Measurements from ENCODE around the gene COX7A2.
A peak's percentile ranks its signal among the peaks of the same experiment; 100 is the strongest.

COX7A2 gene

DNA sequence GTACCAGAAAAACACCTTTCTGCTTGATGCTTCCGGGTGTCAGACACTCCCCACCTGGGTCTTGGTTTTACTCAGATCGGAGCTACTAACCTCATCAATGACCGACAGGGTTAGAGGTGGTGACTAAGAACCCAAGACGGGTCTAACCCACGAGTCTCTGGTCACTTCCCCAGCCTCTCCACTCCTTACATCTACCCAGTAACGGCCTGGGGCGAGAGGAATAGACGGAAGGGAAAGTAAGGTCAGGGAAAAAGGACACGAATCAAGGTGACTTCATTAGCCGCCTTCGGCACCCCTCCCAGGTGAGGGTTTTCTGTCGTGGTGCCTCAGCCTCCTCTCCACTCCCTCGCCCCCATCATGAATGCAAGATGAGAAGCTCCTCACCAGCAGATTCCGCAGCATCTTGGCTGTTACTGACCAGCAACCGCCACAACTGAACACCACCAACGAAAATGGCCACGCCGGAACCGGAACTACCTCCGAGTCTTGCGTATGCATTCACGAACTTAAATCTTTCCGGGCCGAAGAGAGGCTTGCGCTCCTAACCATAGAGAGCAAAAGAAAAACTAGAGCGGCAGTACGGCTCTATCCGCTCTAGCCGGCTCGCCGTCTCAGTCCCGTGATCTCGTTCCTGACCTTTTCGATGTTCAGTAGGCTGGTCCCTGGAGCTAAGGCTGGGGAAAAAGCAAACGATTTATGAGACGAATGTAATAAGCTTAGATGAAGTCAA is at the start of gene COX7A2:
Gene COX7A2, minus strand, starts transcription at position 469 of the 730 bp plus-strand sequence. Its CDS starts 67 bp downstream, at position 402.
- peak; percentile 99 for DNase-seq

GRCh38 chr6:75292555-75292954 is 49.0 kb upstream of the COX7A2 start:
- no peak for DNase-seq

DNA sequence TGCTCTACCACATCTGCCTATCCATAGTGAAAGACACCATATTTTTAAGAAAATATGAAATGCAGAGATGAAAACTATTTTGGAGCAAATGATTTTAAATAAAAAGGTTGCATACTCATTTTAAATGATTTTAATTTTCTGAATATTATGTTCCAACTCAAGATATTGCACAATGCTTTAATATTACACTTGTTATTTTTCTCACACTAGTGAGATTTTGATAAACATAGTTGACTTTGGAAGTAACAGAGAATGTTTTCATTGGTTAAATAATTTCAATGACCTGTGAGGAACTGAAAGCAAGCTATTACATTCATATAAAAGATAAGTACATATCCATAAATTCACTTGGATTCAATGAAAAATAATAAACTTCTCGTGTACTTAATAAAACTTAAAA is 48.1 kb upstream of the COX7A2 start:
- no peak for DNase-seq

DNA sequence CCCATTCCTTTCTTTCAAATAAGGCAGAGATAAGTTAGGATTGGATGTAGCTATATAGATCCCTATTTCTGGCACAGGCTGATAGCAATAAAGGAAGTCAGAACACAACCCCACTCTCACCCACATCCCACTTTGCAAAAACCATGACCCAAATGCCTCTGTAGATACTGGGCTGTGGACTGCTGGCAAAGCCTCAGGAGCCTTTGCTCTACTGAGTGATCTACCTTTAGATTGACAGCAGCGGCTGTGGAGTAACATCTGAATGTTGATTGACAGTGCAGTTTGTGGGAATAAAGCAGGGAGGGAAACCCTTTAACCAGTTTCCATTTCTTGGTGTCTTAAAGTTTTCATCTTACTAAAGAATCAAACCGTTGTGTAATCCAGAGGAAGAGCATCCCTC is 47.7 kb upstream of the COX7A2 start:
- DNase-seq: no peak

- DNase-seq: no peak
Measured at GRCh38 chr6:75290136-75290945, 46.7 kb upstream of the COX7A2 start.

GRCh38 chr6:75288023-75288422 is 44.4 kb upstream of the COX7A2 start:
- DNase-seq: no peak

DNA sequence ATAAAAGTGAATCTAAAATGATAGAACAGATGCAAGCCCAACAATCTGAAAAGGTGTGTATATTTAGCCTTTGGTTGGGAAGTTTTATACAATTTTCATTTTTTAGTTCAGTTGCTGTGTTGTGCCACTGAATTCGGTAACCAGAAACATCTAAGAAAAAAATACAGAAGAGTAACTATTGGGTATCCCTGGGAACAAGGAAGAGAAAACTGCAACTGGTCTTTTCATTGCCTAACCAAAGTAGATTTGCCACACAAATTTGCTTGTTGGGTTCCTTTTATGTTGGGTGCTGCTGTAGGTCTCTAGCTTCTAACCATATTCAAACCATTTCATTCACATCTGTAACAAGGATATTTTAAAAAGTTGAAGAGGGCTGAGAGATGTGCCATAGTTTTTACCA is 43.8 kb upstream of the COX7A2 start:
- no peak for DNase-seq

DNA sequence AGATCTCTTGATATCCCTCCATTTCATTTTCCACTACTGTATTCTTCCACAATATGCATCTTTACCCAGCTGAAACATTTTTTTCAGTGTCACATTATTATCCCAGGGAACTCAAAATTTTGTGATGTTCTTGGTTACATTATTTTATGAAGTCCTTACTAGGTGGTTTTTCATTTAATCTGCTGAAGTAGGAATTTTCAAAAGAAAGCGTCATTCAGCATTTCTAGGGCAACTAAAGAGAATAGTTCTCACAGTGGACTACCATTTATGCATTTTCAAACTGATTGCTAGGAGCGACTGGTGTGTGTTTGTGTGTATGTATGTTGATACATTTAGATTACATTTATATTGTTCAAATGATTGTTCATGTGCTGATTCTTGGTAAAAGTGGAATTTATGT is 43.4 kb upstream of the COX7A2 start:
- DNase-seq: no peak

- peak; percentile 77 for DNase-seq
Measured at GRCh38 chr6:75285283-75285639, 41.7 kb upstream of the COX7A2 start.

GRCh38 chr6:75284632-75285282 is 41.2 kb upstream of the COX7A2 start, which contains the start of gene TMEM30A:
Gene TMEM30A (minus strand): TSS chr6:75284792. CDS start chr6:75284638, 154 bp downstream.
- DNase-seq: peak; percentile 99

DNA sequence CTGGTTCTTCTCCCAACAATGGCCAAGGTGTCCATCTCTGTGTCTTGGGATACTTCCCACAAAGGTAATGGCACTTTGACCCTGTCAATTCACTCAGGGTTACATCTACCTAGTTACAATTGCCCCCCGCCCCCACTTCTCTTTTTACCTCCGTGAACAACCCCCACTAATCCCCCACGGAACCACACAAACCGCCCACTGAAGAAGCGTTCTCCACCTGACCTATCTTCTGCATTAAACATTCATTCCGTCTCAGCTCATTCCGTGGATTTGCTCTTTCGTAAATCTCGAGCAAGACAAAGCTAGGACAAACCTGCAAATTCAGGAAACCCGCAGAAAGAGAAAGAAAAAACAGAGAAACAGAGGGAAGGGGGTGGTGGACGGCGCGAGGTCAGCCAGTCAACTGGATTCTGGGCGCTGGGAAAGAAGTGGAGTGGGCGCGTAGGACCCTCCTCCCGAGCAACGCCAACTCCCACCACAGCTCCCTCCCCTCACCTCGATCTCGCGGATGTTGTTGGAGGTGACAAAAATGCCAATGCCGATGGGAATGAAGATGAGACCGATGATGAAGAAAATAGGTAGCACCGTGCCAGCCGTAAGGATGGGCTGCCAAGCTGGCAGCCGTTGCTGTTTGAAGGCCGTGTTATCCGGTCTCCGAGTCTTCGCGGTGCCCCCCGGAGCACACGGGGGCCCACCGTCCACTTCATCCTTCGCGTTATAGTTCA is 40.5 kb upstream of the COX7A2 start:
- peak; percentile 81 for DNase-seq

GRCh38 chr6:75282706-75283105 is 39.1 kb upstream of the COX7A2 start:
- DNase-seq: peak; percentile 11

DNA sequence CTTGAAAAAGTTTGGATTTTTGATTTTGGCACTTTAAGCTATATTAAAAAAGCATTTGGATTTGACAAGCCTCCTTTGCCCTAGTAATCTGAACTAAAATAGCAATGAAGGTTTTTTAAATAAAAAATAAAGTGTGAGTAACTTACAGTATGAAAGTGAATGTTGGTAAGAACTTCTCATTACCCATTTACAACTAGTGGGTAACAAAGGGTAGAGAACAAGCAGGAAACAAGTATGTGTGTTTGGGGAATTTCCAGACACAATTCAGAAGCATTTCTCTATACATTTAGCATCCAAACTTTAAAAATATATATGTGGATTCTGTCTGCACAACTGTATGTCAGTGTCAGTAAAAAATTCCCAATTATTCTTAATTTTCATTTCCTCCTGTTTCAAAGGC is 38.1 kb upstream of the COX7A2 start:
- no peak for DNase-seq

DNA sequence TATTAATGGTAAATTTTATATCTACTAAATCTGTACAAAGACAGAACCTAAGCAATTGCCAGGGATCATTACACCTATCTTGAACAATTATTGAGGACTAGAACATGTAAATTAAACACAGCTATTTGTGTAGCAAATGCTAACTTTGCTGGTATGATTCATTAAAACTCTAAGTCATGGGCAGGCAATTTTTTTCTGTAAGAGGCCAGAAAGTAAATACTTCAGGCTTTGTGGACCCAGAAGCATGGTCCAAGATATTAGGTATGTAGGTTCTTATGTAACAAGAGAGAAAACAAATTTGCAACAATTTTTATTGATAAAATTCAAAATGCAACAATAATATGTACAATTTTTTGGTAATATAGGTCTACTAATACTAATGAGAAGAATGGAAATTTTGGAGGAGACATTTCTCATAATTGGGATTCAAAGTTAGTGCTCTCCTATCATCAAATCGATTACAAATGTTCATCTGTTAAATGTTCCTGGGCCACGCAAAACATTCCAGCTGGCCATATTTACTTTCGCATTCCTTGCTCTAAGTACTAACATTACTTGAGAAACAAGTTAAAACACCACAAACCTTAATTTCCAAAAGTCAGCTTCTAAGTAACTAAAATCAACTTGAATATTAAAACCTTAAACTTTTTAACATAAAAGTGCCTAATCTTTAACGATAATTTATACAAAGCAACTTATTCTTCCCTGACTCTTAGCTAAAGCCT is 36.7 kb upstream of the COX7A2 start:
- no peak for DNase-seq

GRCh38 chr6:75279418-75279817 is 35.8 kb upstream of the COX7A2 start:
- peak; percentile 26 for DNase-seq

DNA sequence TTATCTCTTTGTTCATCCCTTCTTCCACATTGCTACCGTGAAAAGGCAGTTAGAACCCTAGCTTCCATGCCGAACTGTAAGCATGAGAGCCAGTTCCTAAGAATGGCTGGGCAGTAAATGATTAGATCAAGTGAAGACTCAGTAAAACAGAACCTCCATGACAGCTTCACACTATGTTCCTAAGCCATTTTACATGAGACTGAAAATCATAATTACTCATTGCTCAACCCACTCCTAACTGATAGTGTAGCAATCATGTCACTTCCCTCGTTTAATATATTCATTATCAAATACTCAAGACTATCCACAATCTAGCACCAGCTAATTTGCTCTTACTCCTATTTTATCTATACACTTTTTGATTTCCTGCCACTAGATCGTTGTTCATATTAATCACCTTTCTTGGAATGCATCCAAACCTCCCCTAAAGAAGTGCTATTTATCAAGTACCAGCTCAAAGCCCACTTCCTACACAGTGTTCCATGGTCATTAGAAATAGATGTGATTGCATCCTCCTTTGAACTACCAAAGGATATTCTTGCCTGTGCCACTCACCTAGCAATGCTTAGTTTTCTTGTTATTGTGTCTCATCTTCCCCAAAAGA is 35.0 kb upstream of the COX7A2 start:
- DNase-seq: peak; percentile 20

GRCh38 chr6:75275067-75275466 is 31.5 kb upstream of the COX7A2 start:
- DNase-seq: no peak

DNA sequence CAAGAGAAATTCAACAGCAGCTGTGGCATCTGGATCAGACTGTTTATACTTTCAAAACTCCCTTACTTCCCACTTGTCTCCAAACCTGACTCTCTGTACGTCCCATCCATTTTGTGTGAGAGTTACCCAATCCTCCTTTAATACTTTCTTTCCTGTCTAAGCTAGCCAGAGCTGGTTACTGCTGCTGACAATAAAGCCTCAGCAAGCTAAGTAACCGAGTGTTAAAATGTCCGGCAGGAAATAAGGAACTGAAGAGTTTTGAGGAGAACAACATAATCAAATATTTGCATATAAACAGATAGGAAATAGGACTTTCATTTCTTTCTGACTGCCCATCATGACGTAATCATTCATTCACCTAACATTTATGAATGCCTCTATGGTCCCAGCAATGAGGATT is 29.4 kb upstream of the COX7A2 start:
- DNase-seq: no peak

GRCh38 chr6:75272145-75272840 is 28.7 kb upstream of the COX7A2 start:
- DNase-seq: peak; percentile 40

DNA sequence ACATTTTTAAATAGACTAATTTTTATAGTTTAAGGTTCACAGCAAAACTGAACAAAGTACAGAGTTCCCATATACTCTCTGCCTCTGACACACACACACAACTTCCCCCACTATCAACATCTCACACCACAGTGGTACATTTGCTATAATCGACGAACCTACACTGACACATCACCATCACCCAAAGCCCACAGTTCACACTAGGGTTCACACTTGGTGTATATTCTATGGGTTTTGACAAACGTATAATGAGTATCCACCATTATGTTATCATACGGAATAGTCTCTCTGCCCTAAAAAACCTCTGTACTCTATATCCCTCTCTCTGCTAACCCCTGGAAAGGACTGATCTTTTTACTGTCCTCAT is 25.4 kb upstream of the COX7A2 start:
- no peak for DNase-seq
